Activated gamma-delta T cell treated with Interleukin-2 at 50 U/mL for 16 hours (primary cell): ENCODE data around the gene ELMO1.

Experiments
- DNase-seq: peaks from one replicate; pipeline ENCODE4 v3.0.0-alpha.2; 2020

Gene ELMO1

GRCh38 chr7:36887969-36888368, 560.7 kb downstream of the ELMO1 start:
- DNase-seq: no peak

- no peak for DNase-seq
Observed at GRCh38 chr7:36887233-36887632, 561.4 kb downstream of the ELMO1 start.

- DNase-seq: no peak
Observed at GRCh38 chr7:36884910-36885309, 563.8 kb downstream of the ELMO1 start.

GRCh38 chr7:36884351-36884750, 564.3 kb downstream of the ELMO1 start:
- no peak for DNase-seq

GRCh38 chr7:36881233-36881874, 567.3 kb downstream of the ELMO1 start:
- no peak for DNase-seq

- DNase-seq: no peak
Observed at GRCh38 chr7:36880108-36880507, 568.6 kb downstream of the ELMO1 start.

GRCh38 chr7:36879021-36879420, 569.6 kb downstream of the ELMO1 start:
- no peak for DNase-seq

- DNase-seq: no peak
Observed at GRCh38 chr7:36878288-36878687, 570.4 kb downstream of the ELMO1 start.

GRCh38 chr7:36875794-36876193, 572.9 kb downstream of the ELMO1 start:
- no peak for DNase-seq

GRCh38 chr7:36874041-36874440, 574.6 kb downstream of the ELMO1 start:
- DNase-seq: no peak

- no peak for DNase-seq
Observed at GRCh38 chr7:36871863-36872262, 576.8 kb downstream of the ELMO1 start.

- DNase-seq: no peak
Observed at GRCh38 chr7:36871355-36871738, 577.3 kb downstream of the ELMO1 start.

GRCh38 chr7:36870625-36871354, 577.9 kb downstream of the ELMO1 start:
- DNase-seq: no peak

- no peak for DNase-seq
Observed at GRCh38 chr7:36868727-36869411, 579.8 kb downstream of the ELMO1 start.

- DNase-seq: no peak
Observed at GRCh38 chr7:36865019-36865418, 583.6 kb downstream of the ELMO1 start.

- peak; percentile 30 for DNase-seq
Observed at GRCh38 chr7:36863901-36864701, 584.6 kb downstream of the ELMO1 start.

GRCh38 chr7:36862771-36863261, 585.8 kb downstream of the ELMO1 start:
- no peak for DNase-seq

- no peak for DNase-seq
Observed at GRCh38 chr7:36861656-36862055, 587.0 kb downstream of the ELMO1 start.

- no peak for DNase-seq
Observed at GRCh38 chr7:36860681-36861080, 588.0 kb downstream of the ELMO1 start.

GRCh38 chr7:36855330-36855729, 593.3 kb downstream of the ELMO1 start:
- no peak for DNase-seq

- no peak for DNase-seq
Observed at GRCh38 chr7:36854652-36855051, 594.0 kb downstream of the ELMO1 start.

- DNase-seq: no peak
Observed at GRCh38 chr7:36852931-36853330, 595.7 kb downstream of the ELMO1 start.

GRCh38 chr7:36852017-36852416, 596.6 kb downstream of the ELMO1 start:
- no peak for DNase-seq
